Fibroblast of pulmonary artery (primary cell): ENCODE data around the gene NKX1-2.

Experiments
- DNase-seq: peaks from one replicate; pipeline ENCODE4 v3.0.0-alpha.2; 2010; ENCODE audit warnings: low read depth
- H3K4me3 ChIP-seq: replicated peaks from 2 replicates; pipeline ENCODE4 v1.5.1; 2011; ENCODE audit warnings: low read depth, mild to moderate bottlenecking, control low read depth, low read length, moderate library complexity
- CTCF ChIP-seq: IDR thresholded peaks from 2 replicates; pipeline ENCODE4 v1.5.1; 2011; ENCODE audit warnings: mild to moderate bottlenecking, control low read depth, low read length, inconsistent platforms; ENCODE audit errors: missing control alignments

Gene NKX1-2

GRCh38 chr10:124453960-124454610 is 4.2 kb upstream of the NKX1-2 start:
- no peak overlapping the region for H3K4me3 ChIP-seq
- DNase-seq, result no peak
- no peak for TF ChIP-seq CTCF

GRCh38 chr10:124451276-124451675 is 1.4 kb upstream of the NKX1-2 start:
- DNase-seq, result no peak
- H3K4me3 ChIP-seq, result no peak overlapping the region
- no peak for TF ChIP-seq CTCF

- no peak overlapping the region for H3K4me3 ChIP-seq
- no peak for TF ChIP-seq CTCF
- DNase-seq, result no peak
These were observed 885 bp upstream of the NKX1-2 start for GRCh38 chr10:124450783-124451057.

- H3K4me3 ChIP-seq, result no peak overlapping the region
- DNase-seq, result no peak
- TF ChIP-seq CTCF, result no peak
These were observed 444 bp downstream of the NKX1-2 start for GRCh38 chr10:124449170-124450011.

- no peak overlapping the region for H3K4me3 ChIP-seq
- TF ChIP-seq CTCF, result no peak
- DNase-seq, result no peak
These were observed 1.1 kb downstream of the NKX1-2 start for GRCh38 chr10:124448696-124449169.

- no peak for DNase-seq
- TF ChIP-seq CTCF, result no peak
- no peak overlapping the region for H3K4me3 ChIP-seq
These were observed 1.9 kb downstream of the NKX1-2 start for GRCh38 chr10:124447751-124448466.
